ENCODE measurements around the gene ZNF407. TPM values are rescaled to one million over a fixed set of nuclear protein-coding genes. Genes with fewer than 3 reads are reported as not detected.

ZNF407 gene
- total RNA-seq, 1 experiment from 2014 or later: 7.6 TPM

DNA sequence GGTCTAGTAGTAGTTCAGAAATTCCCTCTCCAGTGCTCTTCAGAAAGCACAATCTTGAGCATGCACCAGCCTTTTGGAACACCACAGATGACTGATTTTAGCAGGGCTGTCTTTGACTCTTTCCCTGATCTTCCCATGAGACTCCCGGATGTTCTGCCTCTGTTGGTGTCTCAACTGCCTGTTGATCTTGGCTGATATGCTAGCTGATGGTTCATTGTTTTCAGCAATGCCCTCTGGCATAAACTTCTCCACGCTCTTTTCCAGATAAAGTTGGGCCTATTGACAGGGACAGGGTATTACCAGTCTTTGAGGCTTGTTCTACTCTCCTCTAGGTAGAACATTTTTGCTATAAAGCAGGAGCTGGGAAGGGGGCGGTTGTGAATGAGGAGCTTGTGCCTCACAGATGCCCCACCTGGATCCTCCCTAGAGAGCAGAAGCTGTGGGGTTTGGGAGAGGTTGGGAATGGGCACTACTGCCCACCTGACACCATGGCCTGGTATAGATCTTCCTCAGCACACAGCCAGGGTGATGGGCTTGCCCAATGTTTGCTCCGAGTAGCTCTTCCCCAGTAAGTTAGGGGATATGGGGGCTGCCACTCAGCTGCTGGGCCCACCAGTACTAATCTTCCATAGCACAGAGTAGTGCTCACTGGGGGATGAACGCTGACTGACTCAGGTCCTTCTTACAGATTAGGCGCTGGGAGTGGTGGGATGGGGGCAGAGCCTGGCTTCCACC, 500.0 kb downstream of the ZNF407 start (continued):
- TF ChIP-seq, protein P1, sequence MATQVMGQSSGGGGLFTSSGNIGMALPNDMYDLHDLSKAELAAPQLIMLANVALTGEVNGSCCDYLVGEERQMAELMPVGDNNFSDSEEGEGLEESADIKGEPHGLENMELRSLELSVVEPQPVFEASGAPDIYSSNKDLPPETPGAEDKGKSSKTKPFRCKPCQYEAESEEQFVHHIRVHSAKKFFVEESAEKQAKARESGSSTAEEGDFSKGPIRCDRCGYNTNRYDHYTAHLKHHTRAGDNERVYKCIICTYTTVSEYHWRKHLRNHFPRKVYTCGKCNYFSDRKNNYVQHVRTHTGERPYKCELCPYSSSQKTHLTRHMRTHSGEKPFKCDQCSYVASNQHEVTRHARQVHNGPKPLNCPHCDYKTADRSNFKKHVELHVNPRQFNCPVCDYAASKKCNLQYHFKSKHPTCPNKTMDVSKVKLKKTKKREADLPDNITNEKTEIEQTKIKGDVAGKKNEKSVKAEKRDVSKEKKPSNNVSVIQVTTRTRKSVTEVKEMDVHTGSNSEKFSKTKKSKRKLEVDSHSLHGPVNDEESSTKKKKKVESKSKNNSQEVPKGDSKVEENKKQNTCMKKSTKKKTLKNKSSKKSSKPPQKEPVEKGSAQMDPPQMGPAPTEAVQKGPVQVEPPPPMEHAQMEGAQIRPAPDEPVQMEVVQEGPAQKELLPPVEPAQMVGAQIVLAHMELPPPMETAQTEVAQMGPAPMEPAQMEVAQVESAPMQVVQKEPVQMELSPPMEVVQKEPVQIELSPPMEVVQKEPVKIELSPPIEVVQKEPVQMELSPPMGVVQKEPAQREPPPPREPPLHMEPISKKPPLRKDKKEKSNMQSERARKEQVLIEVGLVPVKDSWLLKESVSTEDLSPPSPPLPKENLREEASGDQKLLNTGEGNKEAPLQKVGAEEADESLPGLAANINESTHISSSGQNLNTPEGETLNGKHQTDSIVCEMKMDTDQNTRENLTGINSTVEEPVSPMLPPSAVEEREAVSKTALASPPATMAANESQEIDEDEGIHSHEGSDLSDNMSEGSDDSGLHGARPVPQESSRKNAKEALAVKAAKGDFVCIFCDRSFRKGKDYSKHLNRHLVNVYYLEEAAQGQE (IDR thresholded peaks at IDR 0.05; ENCODE audit: low read depth): no peak
- no peak for TF ChIP-seq JUND (IDR thresholded peaks at IDR 0.05)
- TF ChIP-seq, protein P2, sequence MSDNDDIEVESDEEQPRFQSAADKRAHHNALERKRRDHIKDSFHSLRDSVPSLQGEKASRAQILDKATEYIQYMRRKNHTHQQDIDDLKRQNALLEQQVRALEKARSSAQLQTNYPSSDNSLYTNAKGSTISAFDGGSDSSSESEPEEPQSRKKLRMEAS (IDR thresholded peaks at IDR 0.05): no peak
- no peak for TF ChIP-seq TCF7L2 (IDR thresholded peaks at IDR 0.05; ENCODE audit: borderline replicate concordance, extremely low read depth, insufficient read depth, insufficient read length)
- TF ChIP-seq SP1 (IDR thresholded peaks at IDR 0.05; ENCODE audit: low read depth): no peak
- TF ChIP-seq EZH2phosphoT487 (IDR thresholded peaks at IDR 0.05; ENCODE audit: borderline replicate concordance): no peak

DNA sequence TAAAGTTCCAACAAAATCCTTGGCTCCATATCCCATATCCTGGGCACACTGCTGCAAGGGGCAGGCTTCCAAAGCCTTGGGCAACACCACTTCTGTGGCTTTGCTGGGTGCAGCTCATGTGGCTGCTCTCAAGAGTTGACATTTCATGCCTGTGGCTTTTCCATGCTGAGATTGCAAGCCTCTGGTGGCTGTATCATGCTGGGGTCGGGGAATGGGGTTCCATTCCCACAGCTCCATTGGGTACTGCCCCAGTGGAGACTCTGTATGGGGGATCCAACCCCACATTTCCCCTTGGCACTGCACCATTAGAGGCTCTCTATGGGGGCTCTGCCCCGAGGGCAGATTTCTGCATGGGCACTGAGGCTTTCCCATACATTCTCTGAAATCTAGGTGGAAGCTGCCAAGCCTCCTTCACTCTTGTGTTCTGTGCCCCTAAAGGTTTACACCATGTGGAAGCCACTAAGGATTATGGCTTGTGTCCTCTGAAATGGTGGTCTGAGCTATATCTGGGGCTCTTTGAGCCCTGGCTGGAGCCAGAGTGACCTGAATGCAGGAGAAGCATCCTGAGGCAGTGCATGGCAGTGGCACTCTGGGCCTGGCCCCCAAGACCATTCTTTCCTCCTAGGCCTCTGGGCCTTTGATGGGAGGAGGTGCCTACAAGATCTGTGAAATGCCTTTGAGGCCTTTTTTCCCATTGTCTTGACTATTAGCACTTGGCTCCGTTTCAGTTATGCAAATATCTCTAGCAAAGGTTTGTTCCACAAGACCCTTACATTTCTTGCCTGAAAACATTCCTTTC, 503.4 kb downstream of the ZNF407 start:
- no peak overlapping the region for H2AFZ ChIP-seq (ENCODE audit: low read depth, low read length, poor library complexity, severe bottlenecking)
- no peak overlapping the region for H3K4me3 ChIP-seq (replicated peaks in 1 of 2; ENCODE audit: low read depth in 1 of 2, low read length in 2 of 2)
- H3K9ac ChIP-seq (ENCODE audit: low read length): no peak overlapping the region
- no peaks in the 10 kb centered on the region for H4K20me1 ChIP-seq (ENCODE audit: insufficient read depth)
- 0 out of 2 replicates have a peak, but pooled peaks cover 2% of the 10 kb centered on the region for H3K27me3 ChIP-seq (ENCODE audit: insufficient read depth, low read length)
- no peak for ATAC-seq
- H3K4me1 ChIP-seq (ENCODE audit: control insufficient read depth in 1 of 2, insufficient read depth in 2 of 2, low read length in 2 of 2): no peaks in the 10 kb centered on the region
- no peak overlapping the region for H3K4me2 ChIP-seq (ENCODE audit: low read length)
- DNase-seq (ENCODE audit: low read depth, low spot score): no peak
- no peaks in the 10 kb centered on the region for H3K36me3 ChIP-seq (ENCODE audit: control insufficient read depth in 1 of 2, insufficient read depth in 2 of 2, low read length in 2 of 2)
- ChIA-PET RAD21 (ENCODE audit: low non-redundant PET in 1 of 2, low total read pairs in 2 of 2, uncharacterized antibody in 2 of 2, unreplicated experiment in 2 of 2) (no interaction called here), POLR2A (no interaction called here), CTCF (no interaction called here)
- intact Hi-C loops (cut with micrococcal nuclease): no loop called here
- H3K9me2 ChIP-seq (ENCODE audit: insufficient read depth): no peaks in the 10 kb centered on the region
- no peaks in the 10 kb centered on the region for H3K9me3 ChIP-seq (ENCODE audit: control insufficient read depth in 1 of 2, insufficient read depth in 1 of 2, low read depth in 1 of 2, low read length in 2 of 2)
- no TSS peak for BruUV-seq (replicated peaks)
- TF ChIP-seq, protein P2 (IDR thresholded peaks at IDR 0.05): no peak
- TF ChIP-seq ZFX (IDR thresholded peaks at IDR 0.05) (no peak), EZH2phosphoT487 (IDR thresholded peaks at IDR 0.05; ENCODE audit: borderline replicate concordance) (no peak), SP1 (IDR thresholded peaks at IDR 0.05; ENCODE audit: low read depth) (no peak)
- TF ChIP-seq, protein P3, sequence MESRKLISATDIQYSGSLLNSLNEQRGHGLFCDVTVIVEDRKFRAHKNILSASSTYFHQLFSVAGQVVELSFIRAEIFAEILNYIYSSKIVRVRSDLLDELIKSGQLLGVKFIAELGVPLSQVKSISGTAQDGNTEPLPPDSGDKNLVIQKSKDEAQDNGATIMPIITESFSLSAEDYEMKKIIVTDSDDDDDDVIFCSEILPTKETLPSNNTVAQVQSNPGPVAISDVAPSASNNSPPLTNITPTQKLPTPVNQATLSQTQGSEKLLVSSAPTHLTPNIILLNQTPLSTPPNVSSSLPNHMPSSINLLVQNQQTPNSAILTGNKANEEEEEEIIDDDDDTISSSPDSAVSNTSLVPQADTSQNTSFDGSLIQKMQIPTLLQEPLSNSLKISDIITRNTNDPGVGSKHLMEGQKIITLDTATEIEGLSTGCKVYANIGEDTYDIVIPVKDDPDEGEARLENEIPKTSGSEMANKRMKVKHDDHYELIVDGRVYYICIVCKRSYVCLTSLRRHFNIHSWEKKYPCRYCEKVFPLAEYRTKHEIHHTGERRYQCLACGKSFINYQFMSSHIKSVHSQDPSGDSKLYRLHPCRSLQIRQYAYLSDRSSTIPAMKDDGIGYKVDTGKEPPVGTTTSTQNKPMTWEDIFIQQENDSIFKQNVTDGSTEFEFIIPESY (IDR thresholded peaks at IDR 0.05; ENCODE audit: extremely low read depth, insufficient replicate concordance, low read length): no peak
- H3K79me2 ChIP-seq (ENCODE audit: insufficient read depth, low read length): no peaks in the 10 kb centered on the region
- H3K27ac ChIP-seq (ENCODE audit: low read depth, low read length): no peak overlapping the region
